Measurements from ENCODE around the gene SOX9.
"Not testable (repeated sequence)": the region's sequence is repeated elsewhere in the genome, so short reads cannot be mapped to it uniquely, and the experiment has no call there.

The SOX9 gene

GRCh38 chr17:72126575-72127486, 6.0 kb downstream of the SOX9 start:
- no peak for DNase-seq (ENCODE audit: low read depth in 2 of 2)

DNA sequence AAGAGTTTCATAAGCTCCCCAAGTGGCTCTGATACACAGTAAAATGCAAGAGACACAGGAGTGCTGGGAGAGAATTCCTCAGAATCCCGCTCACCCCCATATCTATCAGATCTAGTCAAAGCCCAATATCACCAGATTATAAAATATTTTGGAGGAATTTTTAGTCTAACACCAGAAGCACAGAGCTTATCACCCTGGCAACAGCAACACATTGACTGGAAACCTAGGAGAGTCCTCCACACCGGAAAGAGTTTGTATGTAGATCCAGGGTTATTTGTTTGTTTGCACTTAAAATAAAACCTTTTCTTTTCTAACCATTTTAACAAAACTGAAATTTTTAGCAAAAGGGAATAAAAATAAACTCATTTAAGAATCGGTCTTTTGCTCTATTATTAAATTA, 7.2 kb downstream of the SOX9 start:
- no peak for DNase-seq (ENCODE audit: low read depth in 2 of 2)

- DNase-seq (ENCODE audit: low read depth in 2 of 2): no peak
Observed at GRCh38 chr17:72134608-72135394, 14.0 kb downstream of the SOX9 start.

- DNase-seq (ENCODE audit: low read depth in 2 of 2): no peak
Observed at GRCh38 chr17:72135546-72136325, 14.9 kb downstream of the SOX9 start.

GRCh38 chr17:72136692-72137091, 15.9 kb downstream of the SOX9 start:
- DNase-seq (ENCODE audit: low read depth in 2 of 2): no peak

GRCh38 chr17:72137161-72137560, 16.3 kb downstream of the SOX9 start:
- DNase-seq (ENCODE audit: low read depth in 2 of 2): no peak

DNA sequence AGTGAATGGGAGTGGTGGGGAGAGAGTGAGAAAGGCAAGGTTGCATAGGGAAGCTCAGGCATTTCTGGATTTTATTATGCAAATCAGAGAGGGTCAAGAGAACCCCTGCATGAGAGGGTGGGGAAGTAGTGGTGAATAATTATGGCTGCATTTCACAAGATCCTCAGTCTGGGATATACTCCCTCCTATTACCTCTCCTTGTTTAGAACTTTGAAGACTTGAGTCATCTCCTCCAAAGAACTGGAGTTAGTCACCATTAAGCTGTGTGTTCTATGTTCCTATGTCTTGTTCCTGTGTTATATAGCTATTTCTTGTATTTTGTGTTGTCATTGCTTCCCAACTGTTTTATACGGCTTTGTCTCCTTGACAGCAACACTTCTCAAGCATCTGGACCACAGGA, 18.4 kb downstream of the SOX9 start:
- no peak for DNase-seq (ENCODE audit: low read depth in 2 of 2)

DNA sequence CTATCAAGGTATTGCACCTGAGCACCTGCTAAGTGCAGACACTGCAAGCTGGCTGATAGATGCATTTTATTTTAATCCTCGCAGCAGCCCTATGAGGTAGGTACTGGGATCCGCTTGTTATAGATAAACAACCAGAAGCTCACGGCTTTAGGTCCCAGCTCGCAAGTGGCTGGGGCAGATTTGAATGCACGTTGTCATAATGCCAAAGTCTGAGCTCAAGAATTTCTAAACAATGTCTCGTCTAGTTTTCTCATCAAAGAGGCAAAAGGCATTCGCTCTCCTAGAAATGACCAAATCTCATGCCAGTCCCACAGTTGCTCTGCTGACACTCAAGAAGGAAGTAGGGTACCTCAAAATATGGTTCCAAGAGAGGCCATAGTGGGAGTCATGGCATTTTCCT, 20.5 kb downstream of the SOX9 start:
- DNase-seq (ENCODE audit: low read depth in 2 of 2): no peak

DNA sequence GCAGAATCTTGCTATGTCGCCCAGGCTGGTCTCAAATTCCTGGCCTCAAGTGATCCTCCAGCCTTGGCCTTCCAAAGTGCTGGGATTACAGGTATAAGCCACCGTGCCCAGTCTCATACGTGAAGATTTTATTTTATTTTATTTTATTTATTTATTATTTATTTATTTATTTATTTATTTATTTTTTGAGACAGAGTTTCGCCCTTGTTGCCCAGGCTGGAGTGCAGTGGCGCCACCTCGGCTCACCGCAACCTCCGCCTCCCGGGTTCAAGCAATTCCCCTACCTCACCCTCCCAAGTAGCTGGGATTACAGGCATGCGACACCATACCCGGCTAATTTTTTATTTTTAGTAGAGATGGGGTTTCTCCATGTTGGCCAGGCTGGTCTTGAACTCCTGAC, 21.3 kb downstream of the SOX9 start:
- DNase-seq (ENCODE audit: low read depth in 2 of 2): not testable (repeated sequence)

GRCh38 chr17:72142614-72143013, 21.8 kb downstream of the SOX9 start:
- DNase-seq (ENCODE audit: low read depth in 2 of 2): no peak

GRCh38 chr17:72143245-72143644, 22.4 kb downstream of the SOX9 start:
- no peak for DNase-seq (ENCODE audit: low read depth in 2 of 2)

DNA sequence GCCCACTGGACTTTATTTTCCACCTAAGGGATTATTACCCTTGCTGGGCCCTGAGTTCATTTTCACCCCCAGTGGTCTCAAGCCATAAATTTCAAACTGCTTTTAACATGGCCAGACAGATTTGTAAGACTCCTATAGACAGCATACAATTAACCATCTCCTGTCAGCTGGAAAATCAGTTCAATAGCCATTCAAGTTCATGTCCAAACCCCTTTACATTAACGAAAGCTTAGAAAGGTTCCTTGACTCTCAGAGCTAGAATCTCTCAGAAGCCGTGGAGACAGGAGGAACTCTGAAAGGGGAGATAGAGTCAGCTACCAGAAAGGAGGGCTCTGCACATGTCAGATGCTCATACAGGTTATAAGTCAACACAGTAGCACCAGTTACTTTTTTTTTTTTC, 23.3 kb downstream of the SOX9 start:
- DNase-seq (ENCODE audit: low read depth in 2 of 2): no peak

DNA sequence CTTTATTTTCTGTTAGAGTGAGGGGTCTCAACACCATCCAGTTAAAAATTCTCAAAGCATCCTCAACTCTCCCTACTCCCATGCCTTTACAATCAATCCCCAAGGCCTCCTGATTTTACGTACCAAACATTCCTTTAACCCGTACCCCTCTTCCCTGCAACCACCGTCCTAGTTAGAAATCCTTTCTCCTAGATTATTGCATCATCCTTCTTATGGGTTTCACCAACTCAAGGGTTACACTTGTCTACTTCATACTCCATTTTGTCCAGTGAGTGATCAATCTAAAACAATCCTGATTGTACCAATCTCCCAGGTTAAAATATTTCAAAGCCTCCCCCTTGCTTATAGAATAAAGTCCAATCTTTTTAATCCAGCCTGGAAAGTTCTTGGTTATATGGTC, 24.7 kb downstream of the SOX9 start:
- DNase-seq (ENCODE audit: low read depth in 2 of 2): no peak

GRCh38 chr17:72145962-72146361, 25.1 kb downstream of the SOX9 start:
- DNase-seq (ENCODE audit: low read depth in 2 of 2): no peak

- no peak for DNase-seq (ENCODE audit: low read depth in 2 of 2)
Observed at GRCh38 chr17:72146371-72146770, 25.6 kb downstream of the SOX9 start.

GRCh38 chr17:72150632-72151460, 30.0 kb downstream of the SOX9 start:
- DNase-seq (ENCODE audit: low read depth in 2 of 2): no peak

DNA sequence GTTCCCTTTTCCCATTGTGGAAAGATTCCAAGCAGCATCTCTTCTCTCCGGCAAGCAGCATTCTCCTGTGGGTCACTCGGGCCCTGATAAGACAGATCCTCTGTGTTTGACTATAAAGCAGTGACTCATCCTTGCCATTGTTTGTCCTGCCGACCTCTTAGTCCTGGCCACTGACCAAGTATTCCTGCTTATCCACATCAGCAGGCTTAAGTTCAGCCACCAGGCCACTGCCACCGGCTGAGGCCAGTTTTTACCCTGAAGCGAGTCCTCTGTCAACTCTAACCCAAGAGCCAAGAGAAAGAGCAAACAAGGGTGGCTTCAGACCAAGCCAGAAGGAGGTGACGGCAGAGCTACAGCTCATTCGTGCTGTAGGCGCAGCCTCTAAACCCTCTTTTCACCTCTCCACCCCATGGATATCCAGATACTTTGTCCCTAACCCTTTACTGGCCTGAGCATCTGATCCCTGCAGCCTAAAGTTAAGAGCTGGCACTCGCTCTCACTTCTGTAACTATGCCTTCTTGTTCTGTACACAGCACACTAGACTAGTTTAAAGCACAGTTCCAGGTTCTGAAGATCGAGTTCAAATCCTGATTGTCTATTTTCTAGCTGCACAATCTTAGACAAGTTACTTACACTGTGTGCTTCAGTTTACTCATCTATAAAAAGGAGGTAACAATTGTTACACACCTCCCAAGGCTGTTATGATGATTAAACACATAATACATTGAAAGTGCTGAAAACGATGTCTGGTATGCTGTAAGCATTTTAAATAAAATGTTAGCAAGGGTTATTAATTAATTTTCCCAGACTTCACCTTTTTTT, 31.0 kb downstream of the SOX9 start:
- DNase-seq (ENCODE audit: low read depth in 2 of 2): no peak

DNA sequence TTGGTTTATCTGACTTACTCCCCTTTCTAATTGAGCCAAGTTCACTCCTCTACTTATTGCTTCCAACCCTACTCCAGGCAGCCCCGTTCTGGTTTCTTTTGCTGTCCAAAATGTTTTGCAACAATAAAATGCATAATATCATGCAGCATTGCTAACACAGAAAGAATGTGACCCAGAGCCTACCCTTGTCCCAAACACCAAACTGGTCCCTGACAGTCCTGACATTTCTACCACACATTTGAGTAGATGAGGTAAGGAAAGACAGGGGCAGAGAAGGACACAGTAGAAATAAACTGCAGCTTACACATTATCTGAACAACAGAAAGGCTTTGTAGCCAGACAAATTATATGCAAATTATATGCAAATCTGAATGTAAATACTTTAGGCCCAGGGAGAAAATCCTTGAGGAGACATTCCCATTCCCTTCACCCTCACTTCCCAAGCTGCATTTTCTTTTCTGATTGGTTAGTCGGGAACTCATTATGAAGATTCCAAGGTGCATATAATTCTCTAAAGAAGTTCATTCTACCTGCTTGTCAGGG, 31.6 kb downstream of the SOX9 start:
- no peak for DNase-seq (ENCODE audit: low read depth in 2 of 2)

GRCh38 chr17:72158895-72159885, 38.4 kb downstream of the SOX9 start:
- no peak for DNase-seq (ENCODE audit: low read depth in 2 of 2)
